ENCODE data around the gene LASP1. TPM values are rescaled to one million over a fixed set of nuclear protein-coding genes. Genes with fewer than 3 reads are reported as not detected.
A peak's percentile ranks its signal among the peaks of the same experiment; 100 is the strongest.

LASP1 gene
- polyA plus RNA-seq, 1 of the 3 experiments (the other 2 are of a cell fraction) = 102 TPM

DNA sequence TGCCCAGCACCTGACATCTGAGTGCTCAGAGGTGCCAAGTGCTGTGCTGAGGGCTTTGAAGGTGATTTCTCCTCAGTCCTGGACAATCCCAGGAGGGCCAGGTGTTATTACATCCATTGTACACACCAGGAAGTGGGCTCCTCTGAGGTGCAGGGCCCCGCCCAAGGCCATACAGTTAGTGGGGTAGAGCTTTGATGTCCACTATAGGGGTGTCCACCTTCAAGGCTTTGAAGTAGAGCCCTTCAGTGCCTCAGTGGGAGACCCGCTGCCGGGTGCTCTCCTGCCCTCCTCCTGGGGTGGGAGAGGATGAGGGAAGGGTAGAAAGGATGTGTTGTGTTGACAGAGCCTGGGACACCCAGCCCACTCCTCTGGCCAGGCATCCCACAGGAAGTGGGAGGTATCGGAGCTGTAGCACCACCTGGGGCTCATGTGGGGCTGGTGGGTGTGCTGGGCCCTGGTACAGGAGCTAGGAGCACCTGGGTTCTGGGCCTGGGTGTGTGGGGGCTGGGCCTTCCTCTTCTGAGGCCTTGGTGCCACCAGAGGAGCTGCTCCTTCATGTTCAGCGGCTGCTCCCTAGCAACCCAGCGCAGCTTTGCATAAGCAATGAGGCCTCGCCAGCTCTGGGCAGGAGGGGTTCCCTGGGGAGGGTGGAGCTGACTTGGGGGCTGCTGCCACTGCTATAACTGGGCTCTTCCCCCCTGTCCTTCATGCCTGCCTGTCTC lies 7.4 kb downstream of the LASP1 start:
- no peak for DNase-seq
- H2AFZ ChIP-seq (ENCODE audit: low read depth) = no peak overlapping the region
- peaks cover 93% of the 10 kb centered on the region for H3K79me2 ChIP-seq (ENCODE audit: insufficient read depth)
- CTCF ChIA-PET = interaction anchor here (0.6 to 2.6 kb wide), 3 partner anchors 17 to 106 kb away, joined by 3 to 6 read pairs (median 3); no protein-coding TSS in a partner anchor
- H3K4me3 ChIP-seq (ENCODE audit: low read depth in 2 of 2, low read length in 1 of 2) = no peak overlapping the region
- no peaks in the 10 kb centered on the region for H3K9me3 ChIP-seq
- H3K4me1 ChIP-seq (ENCODE audit: control insufficient read depth in 1 of 2, insufficient read depth in 2 of 2, low read depth in 1 of 2, low read length in 1 of 2) = peaks cover 37 to 55% of the 10 kb centered on the region in 2 experiments; a peak in 3 of 4 replicates
- no peak overlapping the region for H3K9ac ChIP-seq
- H4K20me1 ChIP-seq (ENCODE audit: insufficient read depth) = peaks cover 90% of the 10 kb centered on the region
- H3K27me3 ChIP-seq (ENCODE audit: insufficient read depth) = no peaks in the 10 kb centered on the region
- H3K9me2 ChIP-seq = no peaks in the 10 kb centered on the region
- WGBS (ENCODE audit: low lambda C conversion rate) = 92% methylated on average over 2 of the region's 7 CpGs
- peak overlapping the region in 1 of 2 experiments; percentile 63; a peak in 1 of 4 replicates for H3K27ac ChIP-seq (ENCODE audit: low read depth in 2 of 2, low read length in 1 of 2)
- peaks cover 21 to 34% of the 10 kb centered on the region in 2 experiments for H3K36me3 ChIP-seq (replicated peaks in 1 of 2; ENCODE audit: control insufficient read depth in 1 of 2, insufficient read depth in 2 of 2, low read length in 1 of 2)
- peak overlapping the region; percentile 41; the same call in 1 of the 2 replicates for H3K4me2 ChIP-seq
- POLR2A ChIA-PET = no interaction called here
- TF ChIP-seq YY1 (IDR thresholded peaks at IDR 0.05; ENCODE audit: low read depth) = no peak
- TF ChIP-seq, protein P1, sequence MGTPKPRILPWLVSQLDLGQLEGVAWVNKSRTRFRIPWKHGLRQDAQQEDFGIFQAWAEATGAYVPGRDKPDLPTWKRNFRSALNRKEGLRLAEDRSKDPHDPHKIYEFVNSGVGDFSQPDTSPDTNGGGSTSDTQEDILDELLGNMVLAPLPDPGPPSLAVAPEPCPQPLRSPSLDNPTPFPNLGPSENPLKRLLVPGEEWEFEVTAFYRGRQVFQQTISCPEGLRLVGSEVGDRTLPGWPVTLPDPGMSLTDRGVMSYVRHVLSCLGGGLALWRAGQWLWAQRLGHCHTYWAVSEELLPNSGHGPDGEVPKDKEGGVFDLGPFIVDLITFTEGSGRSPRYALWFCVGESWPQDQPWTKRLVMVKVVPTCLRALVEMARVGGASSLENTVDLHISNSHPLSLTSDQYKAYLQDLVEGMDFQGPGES (IDR thresholded peaks at IDR 0.05; ENCODE audit: low read depth, low read length) = no peak
- peaks cover 37% of the 10 kb centered on the region for H3F3A ChIP-seq (replicated peaks; ENCODE audit: insufficient read depth)

DNA sequence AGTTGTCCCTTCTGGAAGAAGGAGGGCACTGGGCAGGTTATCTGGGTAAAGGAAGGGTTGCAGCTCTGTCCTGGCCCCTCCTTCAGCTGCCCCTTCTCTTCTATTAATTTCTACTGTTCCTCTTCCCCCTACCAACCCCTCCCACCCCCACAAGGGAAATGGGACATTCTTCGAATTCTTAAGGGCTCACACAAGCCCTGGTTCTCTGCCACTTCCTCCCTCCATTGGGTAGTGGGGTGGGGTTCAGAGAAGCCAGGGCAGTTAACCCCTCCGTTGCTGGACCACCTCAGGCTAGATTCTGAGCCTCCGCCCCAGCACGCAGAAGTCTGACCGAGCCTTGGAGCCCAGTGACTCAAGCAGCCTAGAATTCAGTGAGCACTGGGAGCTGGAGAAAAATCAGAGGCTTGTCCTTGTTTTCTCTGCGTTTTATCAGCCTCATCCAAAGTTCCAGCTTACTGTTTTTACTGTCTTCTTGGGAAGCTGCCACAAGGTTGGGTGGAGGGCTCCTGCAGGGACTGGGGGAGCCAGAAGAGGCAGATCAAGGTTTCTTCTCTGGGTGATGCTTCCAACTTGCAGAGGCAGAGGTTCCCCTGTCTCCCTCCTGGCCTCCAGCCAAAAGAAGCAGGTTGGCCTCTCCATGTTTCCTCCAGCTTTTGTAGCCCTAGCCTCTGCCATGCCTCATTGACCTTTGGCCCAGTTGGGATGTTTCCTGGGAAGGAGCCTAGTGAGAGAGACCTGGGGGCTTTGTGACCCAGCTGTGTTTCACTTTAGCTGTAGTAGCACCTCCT lies 10.2 kb downstream of the LASP1 start:
- Histone ChIP-seq H2AFZ (ENCODE audit: low read depth) (no peak overlapping the region), H3K4me1 (ENCODE audit: control insufficient read depth in 1 of 2, insufficient read depth in 2 of 2, low read depth in 1 of 2, low read length in 1 of 2) (peaks cover 15 to 45% of the 10 kb centered on the region in 2 experiments; a peak in 3 of 4 replicates), H3K9me3 (no peaks in the 10 kb centered on the region), H4K20me1 (ENCODE audit: insufficient read depth) (peaks cover 88% of the 10 kb centered on the region), H3K9ac (peak overlapping the region; percentile 1; the same call in 1 of the 2 replicates), H3K4me3 (ENCODE audit: low read depth in 2 of 2, low read length in 1 of 2) (peak overlapping the region in 1 of 2 experiments; percentile 27; a peak in 2 of 4 replicates), H3K79me2 (ENCODE audit: insufficient read depth) (peaks cover 93% of the 10 kb centered on the region), H3K27me3 (ENCODE audit: insufficient read depth) (no peaks in the 10 kb centered on the region), H3K9me2 (no peaks in the 10 kb centered on the region), H3K4me2 (peak overlapping the region; percentile 66), H3K36me3 (replicated peaks in 1 of 2; ENCODE audit: control insufficient read depth in 1 of 2, insufficient read depth in 2 of 2, low read length in 1 of 2) (peaks cover 10 to 47% of the 10 kb centered on the region in 2 experiments), H3F3A (replicated peaks; ENCODE audit: insufficient read depth) (peaks cover 37% of the 10 kb centered on the region), H3K27ac (ENCODE audit: low read depth in 2 of 2, low read length in 1 of 2) (peak overlapping the region; percentile 13 to 63)
- POLR2A ChIA-PET = no interaction called here
- TF ChIP-seq JUND (IDR thresholded peaks at IDR 0.05) = peak; percentile 45; the same call in 1 of the 2 replicates
- TF ChIP-seq NFIC (IDR thresholded peaks at IDR 0.05; ENCODE audit: borderline replicate concordance) = peak; percentile 76
- TF ChIP-seq, protein P2, sequence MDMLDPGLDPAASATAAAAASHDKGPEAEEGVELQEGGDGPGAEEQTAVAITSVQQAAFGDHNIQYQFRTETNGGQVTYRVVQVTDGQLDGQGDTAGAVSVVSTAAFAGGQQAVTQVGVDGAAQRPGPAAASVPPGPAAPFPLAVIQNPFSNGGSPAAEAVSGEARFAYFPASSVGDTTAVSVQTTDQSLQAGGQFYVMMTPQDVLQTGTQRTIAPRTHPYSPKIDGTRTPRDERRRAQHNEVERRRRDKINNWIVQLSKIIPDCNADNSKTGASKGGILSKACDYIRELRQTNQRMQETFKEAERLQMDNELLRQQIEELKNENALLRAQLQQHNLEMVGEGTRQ (IDR thresholded peaks at IDR 0.05; ENCODE audit: borderline replicate concordance, low read depth, low read length) = no peak
- peak; percentile 3; the same call in 1 of the 2 replicates for TF ChIP-seq FOSL2 (IDR thresholded peaks at IDR 0.05; ENCODE audit: borderline replicate concordance, low read depth)
- TF ChIP-seq RXRA (IDR thresholded peaks at IDR 0.05; ENCODE audit: borderline replicate concordance, low read depth) = 0 out of 2 replicates have a peak, but pooled peaks have one; percentile 20
- TF ChIP-seq ELF1 (IDR thresholded peaks at IDR 0.05) = 0 out of 2 replicates have a peak, but pooled peaks have one; percentile 21
- TF ChIP-seq EP300 (IDR thresholded peaks at IDR 0.05; ENCODE audit: borderline replicate concordance in 1 of 2, low read depth in 1 of 2, low read length in 1 of 2) = 0 out of 4 replicates have a peak, but pooled peaks of 1 of the 2 experiments have one; percentile 41
- TF ChIP-seq, protein P3, sequence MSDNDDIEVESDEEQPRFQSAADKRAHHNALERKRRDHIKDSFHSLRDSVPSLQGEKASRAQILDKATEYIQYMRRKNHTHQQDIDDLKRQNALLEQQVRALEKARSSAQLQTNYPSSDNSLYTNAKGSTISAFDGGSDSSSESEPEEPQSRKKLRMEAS (IDR thresholded peaks at IDR 0.05; ENCODE audit: low read depth) = peak; percentile 45; the same call in 1 of the 2 replicates
- TF ChIP-seq, protein P4, sequence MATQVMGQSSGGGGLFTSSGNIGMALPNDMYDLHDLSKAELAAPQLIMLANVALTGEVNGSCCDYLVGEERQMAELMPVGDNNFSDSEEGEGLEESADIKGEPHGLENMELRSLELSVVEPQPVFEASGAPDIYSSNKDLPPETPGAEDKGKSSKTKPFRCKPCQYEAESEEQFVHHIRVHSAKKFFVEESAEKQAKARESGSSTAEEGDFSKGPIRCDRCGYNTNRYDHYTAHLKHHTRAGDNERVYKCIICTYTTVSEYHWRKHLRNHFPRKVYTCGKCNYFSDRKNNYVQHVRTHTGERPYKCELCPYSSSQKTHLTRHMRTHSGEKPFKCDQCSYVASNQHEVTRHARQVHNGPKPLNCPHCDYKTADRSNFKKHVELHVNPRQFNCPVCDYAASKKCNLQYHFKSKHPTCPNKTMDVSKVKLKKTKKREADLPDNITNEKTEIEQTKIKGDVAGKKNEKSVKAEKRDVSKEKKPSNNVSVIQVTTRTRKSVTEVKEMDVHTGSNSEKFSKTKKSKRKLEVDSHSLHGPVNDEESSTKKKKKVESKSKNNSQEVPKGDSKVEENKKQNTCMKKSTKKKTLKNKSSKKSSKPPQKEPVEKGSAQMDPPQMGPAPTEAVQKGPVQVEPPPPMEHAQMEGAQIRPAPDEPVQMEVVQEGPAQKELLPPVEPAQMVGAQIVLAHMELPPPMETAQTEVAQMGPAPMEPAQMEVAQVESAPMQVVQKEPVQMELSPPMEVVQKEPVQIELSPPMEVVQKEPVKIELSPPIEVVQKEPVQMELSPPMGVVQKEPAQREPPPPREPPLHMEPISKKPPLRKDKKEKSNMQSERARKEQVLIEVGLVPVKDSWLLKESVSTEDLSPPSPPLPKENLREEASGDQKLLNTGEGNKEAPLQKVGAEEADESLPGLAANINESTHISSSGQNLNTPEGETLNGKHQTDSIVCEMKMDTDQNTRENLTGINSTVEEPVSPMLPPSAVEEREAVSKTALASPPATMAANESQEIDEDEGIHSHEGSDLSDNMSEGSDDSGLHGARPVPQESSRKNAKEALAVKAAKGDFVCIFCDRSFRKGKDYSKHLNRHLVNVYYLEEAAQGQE (IDR thresholded peaks at IDR 0.05; ENCODE audit: low read depth, low read length) = no peak
- TF ChIP-seq SMC3 (IDR thresholded peaks at IDR 0.05; ENCODE audit: low read depth, low read length) = no peak
- no peak for TF ChIP-seq RAD21 (IDR thresholded peaks at IDR 0.05; ENCODE audit: low read length)
- TF ChIP-seq TEAD4 (IDR thresholded peaks at IDR 0.05; ENCODE audit: borderline replicate concordance, insufficient read depth) = peak; percentile 85
- 12% methylated on average over 6 of the region's 6 CpGs for WGBS (ENCODE audit: low lambda C conversion rate)
- no peak for DNase-seq
- CTCF ChIA-PET = interaction anchor here (0.6 to 1.5 kb wide), 2 partner anchors 45 to 96 kb away, joined by 3 to 5 read pairs; partner anchors contain the start of gene LASP1NB

All from SK-N-SH (cell line).